Thyroid gland (tissue), 4 donors: ENCODE measurements around the gene VANGL1.

Experiments used
- CTCF ChIP-seq, 6 experiments: fragments of 200-600 bp in 3 of 6; fragments of 450-650 bp in 3 of 6; sonication (generic) in 3 of 6; IDR thresholded peaks; one replicate each; pipeline ENCODE4 v1.5.1; 2016 to 2019; ENCODE audit warnings: antibody characterized with exemption in 6 of 6, mild to moderate bottlenecking in 2 of 6, inconsistent platforms in 1 of 6, moderate library complexity in 1 of 6
- POLR2A ChIP-seq, 2 donors: fragments of 450-650 bp; IDR thresholded peaks; one replicate each; pipeline ENCODE4 v1.6.1; 2017; ENCODE audit warnings: antibody characterized with exemption in 2 of 2, mild to moderate bottlenecking in 2 of 2, moderate library complexity in 1 of 2

GRCh38 chr1:115642168-115643072, 650 bp downstream of the VANGL1 start:
- TF ChIP-seq CTCF (IDR thresholded peaks at IDR 0.05), result peak in 3 of 6 experiments; percentile 21 to 32 (median 25)
- no peak for TF ChIP-seq POLR2A (IDR thresholded peaks at IDR 0.05)
